Measurements from ENCODE around the gene MAMLD1. TPM values are rescaled to one million over a fixed set of nuclear protein-coding genes. Genes with fewer than 3 reads are reported as not detected.

MAMLD1 gene
- total and polyA plus RNA-seq, 9 of the 15 experiments (the other 6 are each of a cell fraction or from before 2014, with no cell fraction given): 0.12 to 0.18 TPM; not detected in 7

- TF ChIP-seq YBX1 (IDR thresholded peaks at IDR 0.05) (no peak), ESRRB (CRISPR knock-in tag; IDR thresholded peaks at IDR 0.05; ENCODE audit: borderline replicate concordance) (no peak), ATF7 (IDR thresholded peaks at IDR 0.05) (no peak), NR2C2 (CRISPR knock-in tag; IDR thresholded peaks at IDR 0.05) (no peak), NR2C2 (tag; IDR thresholded peaks at IDR 0.05) (no peak), KLF16 (IDR thresholded peaks at IDR 0.05) (no peak), SMARCE1 (IDR thresholded peaks at IDR 0.05) (no peak), LEF1 (IDR thresholded peaks at IDR 0.05) (no peak), SNIP1 (IDR thresholded peaks at IDR 0.05; ENCODE audit: low read depth) (no peak)
Measured at GRCh38 chrX:150370589-150371312, 7.6 kb downstream of the MAMLD1 start (continued).

DNA sequence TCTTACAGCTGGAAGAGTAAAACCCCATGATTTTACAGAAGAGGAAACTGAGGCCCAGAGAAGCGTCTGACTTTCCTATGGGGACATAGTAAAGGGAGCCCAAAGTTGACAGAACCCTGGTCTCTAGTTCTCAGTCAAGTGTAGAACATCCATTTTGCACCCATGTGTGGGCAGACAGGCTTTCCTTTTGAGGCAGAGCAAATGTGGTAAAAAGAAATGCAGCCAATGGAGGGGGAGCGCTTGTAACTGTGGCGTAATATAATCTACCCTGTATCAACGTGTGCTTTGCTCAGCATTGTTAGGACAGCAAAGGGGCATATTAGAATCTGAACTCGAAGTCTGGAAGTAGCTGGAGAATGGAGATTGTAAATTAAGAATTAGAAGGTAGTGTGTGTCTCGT, 8.8 kb downstream of the MAMLD1 start:
- intact Hi-C loops (cut with micrococcal nuclease): no loop called here
- no peak overlapping the region for H2AFZ ChIP-seq (ENCODE audit: low read depth, low read length)
- ATAC-seq: no peak
- H3K27me3 ChIP-seq (ENCODE audit: control insufficient read depth in 2 of 2, insufficient read depth in 2 of 2, low read length in 2 of 2): peaks cover 0 to 6% of the 10 kb centered on the region in 2 experiments; a peak in 1 of 5 replicates
- no peak for DNase-seq (ENCODE audit: extremely low read depth in 1 of 4, low spot score in 3 of 4)
- no peaks in the 10 kb centered on the region for H3K9me3 ChIP-seq (replicated peaks; ENCODE audit: control insufficient read depth, insufficient read depth, low read depth, low read length)
- H3K79me2 ChIP-seq (ENCODE audit: control insufficient read depth, insufficient read depth, low read length): no peaks in the 10 kb centered on the region
- ChIA-PET CTCF (ENCODE audit: low intra/inter-chr PET ratio) (no interaction called here), POLR2A (interaction anchor here (0.6 kb wide), 1 partner anchor 143 kb away, joined by 3 read pairs; no protein-coding TSS in a partner anchor)
- in situ Hi-C loops (cut with MboI): no loop called here
- no peak overlapping the region for H3K4me2 ChIP-seq (ENCODE audit: insufficient read depth, low read length)
- WGBS (ENCODE audit: insufficient coverage, low coverage, missing lambda C conversion rate): 0% methylated on average over 5 of the region's 6 CpGs
- H3K4me3 ChIP-seq: no peak overlapping the region
- no peaks in the 10 kb centered on the region for H3K9me1 ChIP-seq (ENCODE audit: control insufficient read depth, insufficient read depth, low read length)
- no peaks in the 10 kb centered on the region for H3K4me1 ChIP-seq (replicated peaks in 1 of 2; ENCODE audit: control insufficient read depth in 2 of 2, insufficient read depth in 2 of 2, low read length in 2 of 2)
- no peak overlapping the region for H3K9ac ChIP-seq (ENCODE audit: insufficient read depth in 1 of 2, low read depth in 2 of 2, low read length in 2 of 2)
- no TSS peak for BruUV-seq (replicated peaks)
- no peaks in the 10 kb centered on the region for H3K36me3 ChIP-seq (ENCODE audit: control insufficient read depth, insufficient read depth, low read length)
- no peak overlapping the region for H3K27ac ChIP-seq (ENCODE audit: extremely low read depth, low read depth, low read length)
- no peak for FAIRE-seq
- no peaks in the 10 kb centered on the region for H4K20me1 ChIP-seq (replicated peaks; ENCODE audit: control insufficient read depth, insufficient read depth, low read length)
- TF ChIP-seq ID3 (CRISPR knock-in tag; IDR thresholded peaks at IDR 0.05) (no peak), ID3 (tag; IDR thresholded peaks at IDR 0.05) (no peak), ARHGAP35 (IDR thresholded peaks at IDR 0.05; ENCODE audit: partially characterized antibody) (no peak), COPS2 (conservative IDR thresholded peaks at IDR 0.05) (no peak), ZNF316 (IDR thresholded peaks at IDR 0.05) (no peak), MAFK (IDR thresholded peaks at IDR 0.05; ENCODE audit: low read length) (no peak), GATAD2B (IDR thresholded peaks at IDR 0.05; ENCODE audit: borderline replicate concordance) (no peak), TBP (optimal IDR thresholded peaks at IDR 0.05; ENCODE audit: low read depth, low read length) (no peak), GABPB2 (CRISPR knock-in tag; conservative IDR thresholded peaks at IDR 0.05) (no peak), ZEB2 (IDR thresholded peaks at IDR 0.05) (no peak), EGR1 (conservative IDR thresholded peaks at IDR 0.05) (no peak), ZNF561 (CRISPR knock-in tag; conservative IDR thresholded peaks at IDR 0.05) (no peak), ZFP91 (CRISPR knock-in tag; IDR thresholded peaks at IDR 0.05) (no peak), ZFX (CRISPR knock-in tag; IDR thresholded peaks at IDR 0.05) (no peak), ZNF445 (CRISPR knock-in tag; IDR thresholded peaks at IDR 0.05; ENCODE audit: low read depth) (no peak)

Data from K562 (cell line).